CD4-positive, CD25-positive, alpha-beta regulatory T cell (primary cell): ENCODE results near the gene BRWD1. TPM values are rescaled to one million over a fixed set of nuclear protein-coding genes. Genes with fewer than 3 reads are reported as not detected.
A peak's percentile ranks its signal among the peaks of the same experiment; 100 is the strongest.

Experiments
- ATAC-seq, 2 donors: fragments of 150-1000 bp; cut with Tn5 transposase; one replicate each; pipeline ENCODE4 v1.10.0; 2021; ENCODE audit warnings: low read depth in 2 of 2, moderate number of reproducible peaks in 2 of 2, moderate library complexity in 1 of 2
- DNase-seq, 3 donors: peaks; one replicate each; pipeline versions ENCODE4 v3.0.0 to v3.0.0-alpha.2; 2012 to 2022; ENCODE audit warnings: mixed read lengths in 1 of 3
- H3K27ac ChIP-seq: one replicate; pipeline ENCODE4 v1.7.0; 2013; ENCODE audit warnings: mild to moderate bottlenecking, low read length; ENCODE audit not compliant: insufficient read depth, poor library complexity, severe bottlenecking
- H3K27me3 ChIP-seq: one replicate; pipeline ENCODE4 v1.7.0; 2013; ENCODE audit warnings: low read length; ENCODE audit not compliant: control insufficient read depth, insufficient read depth
- H3K36me3 ChIP-seq: one replicate; pipeline ENCODE4 v1.7.0; 2013; ENCODE audit warnings: mild to moderate bottlenecking, low read length, moderate library complexity; ENCODE audit not compliant: control insufficient read depth, insufficient read depth
- H3K4me1 ChIP-seq: 2 replicates; pipeline ENCODE4 v1.7.0; 2013; ENCODE audit warnings: mild to moderate bottlenecking, low read length; ENCODE audit not compliant: insufficient read depth, control insufficient read depth, poor library complexity, severe bottlenecking
- H3K4me3 ChIP-seq: one replicate; pipeline ENCODE4 v1.7.0; 2013; ENCODE audit warnings: low read depth, mild to moderate bottlenecking, low read length, moderate library complexity
- H3K9me3 ChIP-seq, 2 experiments: 1 replicate in 1 of 2; 2 replicates in 1 of 2; pipeline ENCODE4 v1.7.0; 2013; ENCODE audit warnings: low read length in 2 of 2, mild to moderate bottlenecking in 1 of 2, moderate library complexity in 1 of 2; ENCODE audit not compliant: control insufficient read depth in 2 of 2
- H3K27ac Mint-ChIP-seq, 3 donors: one replicate each; pipeline ENCODE4 v1.8.0; 2020 to 2022; ENCODE audit warnings: mild to moderate bottlenecking in 3 of 3, mixed read lengths in 3 of 3, moderate library complexity in 2 of 3
- H3K27me3 Mint-ChIP-seq: one replicate; pipeline ENCODE4 v1.8.0; 2022; ENCODE audit warnings: mild to moderate bottlenecking, mixed read lengths
- H3K36me3 Mint-ChIP-seq: one replicate; pipeline ENCODE4 v1.8.0; 2020; ENCODE audit warnings: mixed read lengths
- H3K4me1 Mint-ChIP-seq, 4 donors: one replicate each; pipeline ENCODE4 v1.8.0; 2020 to 2022; ENCODE audit warnings: mixed read lengths in 4 of 4, mild to moderate bottlenecking in 1 of 4
- H3K4me3 Mint-ChIP-seq, 4 donors: one replicate each; pipeline ENCODE4 v1.8.0; 2020 to 2022; ENCODE audit warnings: mild to moderate bottlenecking in 4 of 4, mixed read lengths in 4 of 4, moderate library complexity in 3 of 4
- H3K9me3 Mint-ChIP-seq, 7 donors: one replicate each; pipeline ENCODE4 v1.8.0; 2020 to 2022; ENCODE audit warnings: mixed read lengths in 7 of 7, mild to moderate bottlenecking in 3 of 7, moderate library complexity in 2 of 7
- polyA plus RNA-seq, 4 donors: library from polyadenylated mRNA; unstranded; fragments of 300-500 nt; fragmentation: Illumina TruSeq; gene quantifications; one replicate each; pipeline ENCODE4 v1.2.3, GENCODE V29; 2021
- total RNA-seq: library from RNA; stranded (reverse); gene quantifications from one replicate; pipeline ENCODE4 v1.2.3, GENCODE V29; 2022

BRWD1 gene
- total and polyA plus RNA-seq, 5 donors from 2014 or later, result 33.9 to 110 (median 42.1) TPM

DNA sequence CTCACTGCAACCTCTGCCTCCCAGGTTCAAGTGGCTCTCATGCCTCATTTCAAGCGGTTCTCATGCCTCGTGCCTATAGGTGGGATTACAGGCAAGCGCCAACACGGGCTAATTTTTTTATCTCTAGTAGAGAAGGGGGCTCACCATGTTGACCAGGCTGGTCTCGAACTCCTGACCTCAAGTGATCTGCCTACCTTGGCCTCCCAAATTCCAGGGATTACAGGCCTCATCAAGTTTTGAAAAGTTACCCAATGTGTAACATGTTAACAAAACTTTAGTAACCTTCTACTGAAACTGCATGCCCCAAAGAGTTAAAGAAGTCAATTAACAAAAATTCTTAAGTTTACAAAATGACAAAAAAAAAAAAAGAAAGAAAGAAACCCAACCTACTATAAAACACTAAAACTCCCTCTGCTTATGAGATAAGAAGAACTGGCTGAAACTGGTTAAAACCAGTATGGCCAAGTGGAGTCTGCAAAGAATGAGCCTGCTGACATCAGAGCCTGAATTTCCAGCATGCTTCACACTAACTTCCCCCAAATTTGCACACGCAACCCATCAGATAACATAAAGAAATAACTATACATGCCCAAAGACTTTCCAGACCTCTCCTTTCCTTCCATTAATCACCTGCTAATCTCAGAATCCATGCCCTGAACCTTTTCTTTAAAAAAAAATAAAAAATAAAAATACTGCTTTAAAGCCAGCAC, 104.7 kb downstream of the BRWD1 start:
- Mint-ChIP-seq H3K9me3 (no peaks in the 10 kb centered on the region), H3K36me3 (peaks cover 49% of the 10 kb centered on the region), H3K4me1 (peaks cover 32 to 41% (median 34%) of the 10 kb centered on the region in 4 donors), H3K27ac (peak overlapping the region; percentile 12 to 86 (median 64)), H3K4me3 (peak overlapping the region in 1 of 4 donors; percentile 54), H3K27me3 (no peaks in the 10 kb centered on the region)
- H3K36me3 ChIP-seq, result peaks cover 74% of the 10 kb centered on the region
- H3K4me3 ChIP-seq, result no peak overlapping the region
- H3K27me3 ChIP-seq, result no peaks in the 10 kb centered on the region
- H3K27ac ChIP-seq, result no peak overlapping the region
- DNase-seq (no peak), ATAC-seq (no peak)
- no peaks in the 10 kb centered on the region for H3K9me3 ChIP-seq
- peaks cover 8% of the 10 kb centered on the region for H3K4me1 ChIP-seq

DNA sequence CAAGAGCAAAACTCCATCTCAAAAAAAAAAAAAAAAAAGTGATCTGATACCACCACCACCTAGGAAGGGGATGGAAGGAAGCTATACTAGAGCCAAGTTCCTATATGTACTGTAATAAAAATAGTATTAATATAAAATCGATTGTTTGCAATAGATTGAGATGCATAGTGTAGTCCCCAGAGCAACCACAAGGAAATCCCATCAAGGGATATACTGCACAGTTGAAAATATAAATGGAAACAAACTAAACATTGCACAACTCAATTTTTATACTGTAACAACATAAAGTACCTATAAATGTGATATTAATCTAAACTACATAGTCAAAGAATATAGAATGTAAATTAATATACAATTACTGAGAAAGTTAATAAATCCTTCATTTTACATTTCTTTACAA, 109.3 kb downstream of the BRWD1 start:
- Histone ChIP-seq H3K27ac (no peak overlapping the region), H3K4me1 (no peaks in the 10 kb centered on the region), H3K36me3 (peaks cover 90% of the 10 kb centered on the region), H3K27me3 (no peaks in the 10 kb centered on the region), H3K9me3 (no peaks in the 10 kb centered on the region), H3K4me3 (no peak overlapping the region)
- ATAC-seq (no peak), DNase-seq (no peak)
- no peak overlapping the region for H3K4me3 Mint-ChIP-seq
- H3K27me3 Mint-ChIP-seq, result no peaks in the 10 kb centered on the region
- H3K36me3 Mint-ChIP-seq, result peaks cover 44% of the 10 kb centered on the region
- H3K9me3 Mint-ChIP-seq, result no peaks in the 10 kb centered on the region
- no peak overlapping the region for H3K27ac Mint-ChIP-seq
- peaks cover 4 to 10% (median 5%) of the 10 kb centered on the region in 4 donors for H3K4me1 Mint-ChIP-seq

DNA sequence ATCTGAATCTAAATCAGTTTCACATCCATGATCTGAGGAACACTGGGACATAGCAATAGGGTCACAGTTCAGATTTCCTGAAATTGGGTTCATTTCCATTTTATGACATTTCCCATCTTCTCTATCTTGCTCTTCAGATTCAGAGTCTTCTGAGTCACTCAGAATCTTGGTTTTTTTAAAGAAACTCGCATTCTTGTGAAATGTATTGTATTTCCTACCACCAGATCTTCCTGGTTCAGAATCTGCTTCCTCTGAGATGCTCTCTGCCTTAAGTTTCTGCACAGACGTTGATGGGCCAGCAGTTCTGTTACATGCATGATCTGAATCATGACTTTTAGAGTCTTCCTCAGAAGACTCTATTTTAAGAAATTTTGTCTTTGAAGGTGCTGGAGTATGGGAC, 114.6 kb downstream of the BRWD1 start:
- H3K36me3 Mint-ChIP-seq, result peaks cover 51% of the 10 kb centered on the region
- H3K4me1 Mint-ChIP-seq, result peaks cover 22 to 30% (median 28%) of the 10 kb centered on the region in 4 donors
- H3K27me3 ChIP-seq, result no peaks in the 10 kb centered on the region
- DNase-seq (no peak), ATAC-seq (no peak)
- no peak overlapping the region for H3K27ac ChIP-seq
- no peak overlapping the region for H3K27ac Mint-ChIP-seq
- H3K4me3 ChIP-seq, result no peak overlapping the region
- no peak overlapping the region for H3K4me3 Mint-ChIP-seq
- no peaks in the 10 kb centered on the region for H3K27me3 Mint-ChIP-seq
- peaks cover 81% of the 10 kb centered on the region for H3K36me3 ChIP-seq
- no peaks in the 10 kb centered on the region for H3K9me3 Mint-ChIP-seq
- no peaks in the 10 kb centered on the region for H3K9me3 ChIP-seq
- peaks cover 7% of the 10 kb centered on the region for H3K4me1 ChIP-seq

DNA sequence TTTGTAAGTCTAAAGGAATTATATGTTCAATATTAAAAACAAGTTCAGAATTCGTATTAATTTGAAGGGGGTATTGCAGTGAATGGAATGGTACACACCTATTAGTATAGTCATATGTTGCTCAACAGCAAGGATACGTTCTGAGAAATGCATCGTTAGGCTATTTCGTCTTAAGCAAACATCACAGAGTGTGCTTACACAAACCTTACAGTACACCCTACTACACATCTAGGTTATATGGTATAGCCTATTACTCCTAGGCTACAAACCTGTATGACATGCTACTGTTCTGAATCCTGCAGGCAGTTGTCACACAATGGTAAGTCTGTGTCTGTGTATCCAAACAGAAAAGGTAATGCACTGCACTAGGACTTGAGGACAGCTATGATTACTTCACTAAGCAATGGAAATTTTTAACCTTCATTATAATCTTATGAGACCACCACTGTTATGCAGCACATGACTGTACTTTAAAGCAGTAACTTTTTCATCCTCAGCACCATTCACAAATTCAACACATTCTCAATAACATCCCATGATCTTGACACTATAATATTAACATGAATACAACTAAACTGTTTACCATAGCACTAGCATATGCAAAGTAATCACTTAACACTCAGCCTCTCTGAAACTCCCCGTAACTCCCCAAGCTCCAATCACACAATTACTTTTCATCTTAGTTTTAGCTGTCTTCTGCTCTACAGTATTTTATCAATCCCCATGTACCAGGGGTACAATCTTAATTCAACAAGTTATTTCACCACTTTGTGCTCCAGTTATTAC, 115.8 kb downstream of the BRWD1 start:
- H3K27ac Mint-ChIP-seq, result peak overlapping the region in 2 of 3 donors; percentile 6
- H3K36me3 Mint-ChIP-seq, result peaks cover 47% of the 10 kb centered on the region
- no peak overlapping the region for H3K27ac ChIP-seq
- no peaks in the 10 kb centered on the region for H3K27me3 Mint-ChIP-seq
- peaks cover 7% of the 10 kb centered on the region for H3K4me1 ChIP-seq
- DNase-seq (no peak), ATAC-seq (no peak)
- peaks cover 74% of the 10 kb centered on the region for H3K36me3 ChIP-seq
- peak overlapping the region in 1 of 4 donors; percentile 52 for H3K4me3 Mint-ChIP-seq
- H3K9me3 Mint-ChIP-seq, result no peaks in the 10 kb centered on the region
- no peaks in the 10 kb centered on the region for H3K27me3 ChIP-seq
- no peaks in the 10 kb centered on the region for H3K9me3 ChIP-seq
- H3K4me1 Mint-ChIP-seq, result peaks cover 24 to 30% (median 28%) of the 10 kb centered on the region in 4 donors
- no peak overlapping the region for H3K4me3 ChIP-seq

DNA sequence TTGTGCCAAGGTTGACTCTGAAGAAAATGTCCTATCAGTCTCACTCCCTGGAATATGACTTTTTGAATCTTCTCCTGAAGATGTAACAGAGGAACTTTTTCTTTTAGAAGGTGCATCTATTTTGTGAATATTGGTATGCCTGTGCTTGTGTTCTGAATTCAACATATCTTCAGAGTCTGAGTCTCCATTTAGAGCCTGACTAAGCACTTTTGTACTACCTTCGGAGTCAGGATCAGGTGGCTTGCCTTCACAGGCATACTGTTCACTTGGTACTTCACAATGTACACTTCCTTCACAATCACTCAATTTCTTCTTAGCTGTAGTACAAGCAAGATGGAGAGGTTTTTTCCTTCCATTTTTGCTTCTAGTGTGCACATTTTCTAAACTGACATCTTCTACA, 116.6 kb downstream of the BRWD1 start:
- peak overlapping the region in 2 of 3 donors; percentile 78 to 82 for H3K27ac Mint-ChIP-seq
- no peaks in the 10 kb centered on the region for H3K9me3 Mint-ChIP-seq
- ATAC-seq (no peak), DNase-seq (no peak)
- H3K36me3 Mint-ChIP-seq, result peaks cover 44% of the 10 kb centered on the region
- Histone ChIP-seq H3K27ac (peak overlapping the region; percentile 30), H3K9me3 (no peaks in the 10 kb centered on the region), H3K4me3 (no peak overlapping the region), H3K36me3 (peaks cover 68% of the 10 kb centered on the region), H3K4me1 (peaks cover 7% of the 10 kb centered on the region), H3K27me3 (no peaks in the 10 kb centered on the region)
- H3K27me3 Mint-ChIP-seq, result no peaks in the 10 kb centered on the region
- peak overlapping the region in 1 of 4 donors; percentile 52 for H3K4me3 Mint-ChIP-seq
- peaks cover 24 to 34% (median 28%) of the 10 kb centered on the region in 4 donors for H3K4me1 Mint-ChIP-seq

DNA sequence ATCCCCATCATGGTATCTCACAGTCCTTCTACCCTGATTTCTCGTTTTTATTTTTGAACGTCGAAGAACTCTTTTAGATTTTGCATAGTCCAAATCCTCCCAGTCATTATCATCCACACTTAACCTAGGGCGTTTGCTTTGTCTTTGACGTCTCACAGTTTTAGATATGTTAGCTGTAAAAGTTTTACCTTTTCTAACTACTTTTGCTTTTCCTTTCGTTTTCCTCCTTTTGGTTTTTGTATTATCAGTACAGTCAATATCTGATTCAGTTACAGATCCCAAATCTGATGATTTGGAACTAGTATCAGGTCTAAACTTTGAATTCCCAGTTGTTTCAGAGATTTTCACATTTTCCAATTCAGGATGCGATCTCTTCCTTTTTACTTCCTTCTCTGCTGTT, 117.1 kb downstream of the BRWD1 start:
- Mint-ChIP-seq H3K27ac (peak overlapping the region; percentile 78 to 82 (median 80)), H3K27me3 (no peaks in the 10 kb centered on the region), H3K4me3 (peak overlapping the region in 1 of 4 donors; percentile 17), H3K36me3 (peaks cover 39% of the 10 kb centered on the region), H3K4me1 (peaks cover 24 to 36% (median 29%) of the 10 kb centered on the region in 4 donors), H3K9me3 (no peaks in the 10 kb centered on the region)
- ATAC-seq (no peak), DNase-seq (peak in 1 of 3 donors; percentile 41)
- H3K36me3 ChIP-seq, result peaks cover 62% of the 10 kb centered on the region
- no peaks in the 10 kb centered on the region for H3K27me3 ChIP-seq
- peaks cover 7% of the 10 kb centered on the region for H3K4me1 ChIP-seq
- H3K27ac ChIP-seq, result peak overlapping the region; percentile 30
- no peaks in the 10 kb centered on the region for H3K9me3 ChIP-seq
- H3K4me3 ChIP-seq, result peak overlapping the region; percentile 34

DNA sequence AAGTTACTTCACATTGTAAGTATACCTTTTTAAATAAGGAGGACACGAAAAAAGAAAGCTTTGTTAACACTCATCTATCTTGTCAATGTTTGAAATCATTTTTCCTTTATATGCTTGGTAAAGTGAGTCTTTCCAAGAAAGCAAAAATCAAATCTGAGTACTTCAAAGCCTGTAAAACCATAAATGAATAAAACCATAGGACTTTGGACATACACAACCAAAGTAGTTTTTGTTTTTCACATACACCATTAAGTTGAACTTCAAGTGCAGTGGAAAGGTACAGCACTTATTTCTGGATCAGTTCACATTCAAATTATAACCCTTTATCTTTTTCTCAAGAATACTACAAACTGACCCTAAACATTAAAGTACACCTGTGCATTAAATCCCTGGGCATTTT, 120.1 kb downstream of the BRWD1 start:
- ATAC-seq (no peak), DNase-seq (no peak)
- Mint-ChIP-seq H3K4me3 (no peak overlapping the region), H3K27me3 (no peaks in the 10 kb centered on the region), H3K4me1 (peaks cover 27 to 42% (median 31%) of the 10 kb centered on the region in 4 donors), H3K27ac (no peak overlapping the region), H3K9me3 (no peaks in the 10 kb centered on the region), H3K36me3 (peaks cover 24% of the 10 kb centered on the region)
- Histone ChIP-seq H3K36me3 (peaks cover 33% of the 10 kb centered on the region), H3K27ac (no peak overlapping the region), H3K27me3 (no peaks in the 10 kb centered on the region), H3K9me3 (no peaks in the 10 kb centered on the region), H3K4me1 (peaks cover 7% of the 10 kb centered on the region), H3K4me3 (no peak overlapping the region)
